HG03520 (cell line): ENCODE data around the gene CDS1.
"Not testable (repeated sequence)": the region's sequence is repeated elsewhere in the genome, so short reads cannot be mapped to it uniquely, and the experiment has no call there.

Experiments used
- ATAC-seq: cut with Tn5 transposase; IDR thresholded peaks from one replicate; pipeline ENCODE4 v1.9.1; 2021; ENCODE audit warnings: mild to moderate bottlenecking, moderate library complexity; ENCODE audit not compliant: unreplicated experiment

The CDS1 gene

DNA sequence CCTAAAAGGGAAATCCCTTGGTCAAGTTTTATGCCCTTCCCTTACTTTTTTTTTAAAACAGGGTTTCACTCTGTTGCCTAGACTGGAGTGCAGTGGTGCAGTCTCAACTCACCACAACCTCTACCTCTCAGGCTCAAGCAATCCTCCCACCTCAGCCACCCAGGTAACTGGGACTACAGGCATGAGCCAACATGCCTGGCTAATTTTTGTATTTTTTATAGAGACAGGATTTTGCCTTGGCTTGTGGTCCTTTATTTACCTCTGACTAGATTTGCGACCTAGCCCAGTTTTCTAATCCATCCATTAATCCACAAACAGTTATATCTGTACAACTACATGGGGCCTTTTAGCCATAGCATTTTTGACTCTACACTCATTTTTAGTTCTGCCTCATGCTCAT is 23.7 kb downstream of the CDS1 start:
- no peak for ATAC-seq

DNA sequence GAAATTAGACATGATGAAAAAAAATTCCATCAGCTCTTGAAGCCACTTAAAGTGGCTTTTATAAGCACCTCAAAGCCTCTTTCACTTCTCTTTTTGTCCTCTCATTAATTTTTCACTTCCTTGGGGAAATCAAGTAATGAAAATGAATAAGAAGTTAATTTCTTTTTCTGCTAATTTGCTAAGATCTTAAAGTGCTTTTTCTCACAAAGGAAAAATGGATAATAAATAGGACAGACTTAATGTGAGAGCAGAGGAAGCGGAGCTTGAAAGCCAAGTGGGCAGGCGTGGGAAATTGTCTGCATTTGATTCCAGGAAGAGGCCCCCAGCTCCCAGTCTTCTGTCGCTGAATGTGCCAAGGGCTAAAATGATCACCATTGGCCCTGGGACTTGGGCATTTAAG is 28.6 kb downstream of the CDS1 start:
- ATAC-seq: no peak

- ATAC-seq: no peak
Observed at GRCh38 chr4:84614891-84615290, 32.0 kb downstream of the CDS1 start.

- no peak for ATAC-seq
Observed at GRCh38 chr4:84615355-84615754, 32.4 kb downstream of the CDS1 start.

- no peak for ATAC-seq
Observed at GRCh38 chr4:84622959-84623358, 40.0 kb downstream of the CDS1 start.

GRCh38 chr4:84623661-84624060 is 40.7 kb downstream of the CDS1 start:
- ATAC-seq: no peak

- no peak for ATAC-seq
Observed at GRCh38 chr4:84626673-84627072, 43.7 kb downstream of the CDS1 start.

DNA sequence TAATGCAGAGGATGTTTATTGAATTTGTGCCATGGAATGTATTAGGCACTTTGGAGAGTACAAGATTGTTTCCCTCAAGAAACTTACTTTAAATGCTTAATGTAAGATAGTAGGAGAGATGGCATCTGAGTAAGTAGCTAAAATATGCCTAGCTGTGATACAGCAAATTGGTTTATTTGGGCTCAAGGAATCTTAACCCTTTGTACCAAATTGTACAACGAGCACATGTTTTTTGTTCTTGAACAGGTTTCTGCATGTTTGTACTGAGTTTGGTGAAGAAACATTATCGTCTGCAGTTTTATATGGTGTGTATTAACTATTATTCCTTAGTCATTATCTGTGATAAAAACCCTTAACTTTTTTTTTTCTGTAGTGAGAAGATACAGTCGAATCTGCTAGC is 48.6 kb downstream of the CDS1 start:
- no peak for ATAC-seq

DNA sequence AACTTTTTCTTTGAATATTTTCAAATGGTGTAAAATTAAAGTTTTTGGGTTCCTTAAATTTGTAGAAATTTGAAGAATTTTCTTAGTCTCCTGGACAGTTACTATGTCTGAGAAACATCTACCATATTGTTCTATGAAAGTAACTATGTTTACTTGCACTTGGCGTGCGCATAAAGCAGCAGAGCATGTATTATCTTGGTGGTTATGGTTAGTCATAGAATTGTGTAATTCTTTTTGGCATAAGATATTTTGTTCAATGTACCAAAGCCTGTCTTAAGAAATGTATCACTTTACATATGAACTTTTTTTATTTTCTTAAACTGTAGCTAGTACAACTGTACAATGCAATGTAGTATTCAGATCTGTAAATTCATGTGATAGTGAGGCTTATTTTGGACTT is 49.2 kb downstream of the CDS1 start:
- ATAC-seq: no peak

GRCh38 chr4:84634961-84635360 is 52.0 kb downstream of the CDS1 start:
- no peak for ATAC-seq

GRCh38 chr4:84638092-84638491 is 55.2 kb downstream of the CDS1 start:
- ATAC-seq: no peak

GRCh38 chr4:84639145-84639544 is 56.2 kb downstream of the CDS1 start:
- ATAC-seq: no peak

DNA sequence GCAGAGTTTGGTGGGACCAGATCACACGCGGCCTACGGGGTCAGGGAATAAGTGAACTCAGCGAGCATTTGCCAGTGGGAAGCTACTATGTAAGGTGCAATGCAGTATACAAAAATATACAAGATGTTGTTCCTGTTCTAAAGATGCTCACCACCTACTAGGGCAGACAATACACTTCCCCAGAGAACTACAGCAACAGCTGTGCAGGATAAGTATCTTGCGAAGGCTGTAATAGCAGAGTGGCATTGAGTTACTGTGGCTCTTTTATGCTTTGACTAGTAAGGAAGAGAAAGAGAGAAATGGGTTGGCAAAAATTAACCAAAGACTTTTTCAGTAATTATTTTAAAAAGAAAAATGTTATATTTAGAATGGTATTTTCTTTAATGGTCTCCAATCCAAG is 61.2 kb downstream of the CDS1 start:
- no peak for ATAC-seq

- ATAC-seq: no peak
Observed at GRCh38 chr4:84647312-84647884, 64.5 kb downstream of the CDS1 start.

DNA sequence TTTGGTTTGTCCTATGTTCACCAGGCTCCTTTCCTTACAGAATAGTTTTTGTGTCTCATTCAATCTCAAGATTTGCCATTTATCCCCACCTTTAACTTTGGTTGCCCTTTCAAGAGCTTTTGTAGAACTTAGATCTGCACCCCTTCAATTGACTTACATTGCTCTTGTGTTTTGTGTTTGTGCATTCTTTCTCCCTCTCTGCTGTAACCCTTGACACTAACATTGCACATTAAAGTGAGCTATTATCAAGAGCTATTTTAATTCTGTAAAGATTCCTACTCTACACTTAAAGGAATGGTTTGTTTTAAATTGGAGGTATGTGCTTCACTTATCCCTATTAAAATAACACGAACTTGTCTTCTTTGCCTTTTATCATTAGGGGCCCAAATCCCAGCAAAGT is 65.3 kb downstream of the CDS1 start:
- no peak for ATAC-seq

GRCh38 chr4:84648863-84649647 is 66.1 kb downstream of the CDS1 start:
- no peak for ATAC-seq

GRCh38 chr4:84651499-84651898 is 68.6 kb downstream of the CDS1 start:
- no peak for ATAC-seq

DNA sequence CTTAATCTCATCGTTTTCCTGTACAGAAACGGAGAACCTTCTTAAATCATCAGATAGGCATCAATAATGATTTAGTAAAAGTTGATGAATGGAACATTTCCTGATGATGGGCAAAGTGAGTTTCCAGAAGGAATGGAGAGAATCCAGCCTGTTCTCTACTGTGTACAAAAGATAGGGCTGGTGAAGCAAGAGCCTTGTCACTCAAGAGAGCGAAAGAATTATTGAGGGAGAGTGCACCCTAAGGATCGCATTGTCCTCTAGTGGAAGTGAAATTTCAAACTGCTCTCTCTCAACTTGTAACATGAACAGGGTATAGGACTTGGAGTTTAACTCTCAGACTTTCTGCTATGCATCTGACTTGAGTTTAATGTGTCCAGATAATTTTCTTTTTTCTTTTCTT is 69.6 kb downstream of the CDS1 start:
- ATAC-seq: no peak

- ATAC-seq: no peak
Observed at GRCh38 chr4:84660606-84661005, 77.7 kb downstream of the CDS1 start.

GRCh38 chr4:84661191-84661939 is 78.4 kb downstream of the CDS1 start:
- ATAC-seq: no peak

GRCh38 chr4:84664767-84665166 is 81.8 kb downstream of the CDS1 start:
- ATAC-seq: not testable (repeated sequence)

DNA sequence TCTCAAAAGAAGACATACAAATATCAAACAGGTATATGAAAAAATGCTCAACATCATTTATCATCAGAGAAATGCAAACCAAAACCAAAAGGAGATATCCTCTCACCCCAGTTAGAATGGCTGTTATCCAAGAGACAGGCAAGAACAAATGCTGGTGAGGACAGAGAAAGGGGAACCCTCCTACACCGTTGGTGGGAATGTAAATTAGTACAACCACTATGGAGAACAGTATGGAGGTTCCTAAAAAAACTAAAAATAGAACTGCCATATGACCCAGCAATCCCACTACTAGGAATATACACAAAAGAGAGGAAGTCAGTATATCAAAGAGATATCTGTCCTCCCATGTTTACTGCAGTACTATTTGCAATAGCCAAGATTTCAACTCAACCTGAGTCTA is 83.5 kb downstream of the CDS1 start:
- ATAC-seq: no peak
